ENCODE measurements around the gene ADGRA3.
"Not testable (repeated sequence)": the region's sequence is repeated elsewhere in the genome, so short reads cannot be mapped to it uniquely, and the experiment has no call there.

Gene ADGRA3

DNA sequence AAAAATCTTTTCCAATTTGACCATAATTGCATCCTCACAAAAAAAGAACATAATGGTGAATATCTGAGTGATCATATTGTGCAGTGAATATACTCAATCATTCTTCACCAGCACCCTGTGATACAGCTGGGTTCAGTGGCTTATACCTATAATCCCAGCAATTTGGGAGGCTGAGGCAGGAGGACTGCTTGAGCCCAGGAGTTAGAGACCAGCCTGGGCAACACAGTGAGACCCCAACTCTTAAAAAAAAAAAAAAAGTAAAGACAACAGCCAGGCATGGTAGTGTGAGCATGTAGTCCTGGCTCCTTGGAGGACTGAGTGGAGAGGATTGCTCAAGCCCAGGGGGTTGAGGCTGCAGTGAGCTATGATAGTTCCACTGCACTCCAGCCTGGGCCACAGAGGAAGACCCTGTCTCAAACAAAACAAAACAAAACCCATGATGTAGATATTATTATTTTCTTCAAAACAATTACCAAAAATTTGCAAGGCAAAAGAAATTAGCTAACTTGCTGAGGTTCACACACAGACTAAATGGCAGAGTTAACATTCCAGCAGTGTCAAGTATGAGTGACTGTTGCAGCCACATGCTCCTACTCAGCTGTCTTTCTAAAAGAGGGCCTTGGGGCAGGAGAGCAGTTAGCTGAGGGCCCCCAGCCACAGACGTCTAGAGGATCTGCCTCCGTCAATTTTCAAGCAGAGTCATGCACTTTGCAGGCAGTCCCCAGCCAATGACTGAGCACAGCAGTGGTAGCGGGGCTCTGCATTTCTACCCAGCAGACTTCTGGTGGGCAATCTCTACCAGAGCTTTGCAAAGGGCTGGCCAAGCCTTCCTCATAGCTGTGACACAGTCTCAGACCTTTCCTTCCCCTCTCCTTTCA is 33.4 kb downstream of the ADGRA3 start:
- DNase-seq (ENCODE audit: low read depth, low spot score) = no peak

- DNase-seq (ENCODE audit: low read depth, low spot score) = no peak
Observed at GRCh38 chr4:22480675-22481327, 35.1 kb downstream of the ADGRA3 start.

DNA sequence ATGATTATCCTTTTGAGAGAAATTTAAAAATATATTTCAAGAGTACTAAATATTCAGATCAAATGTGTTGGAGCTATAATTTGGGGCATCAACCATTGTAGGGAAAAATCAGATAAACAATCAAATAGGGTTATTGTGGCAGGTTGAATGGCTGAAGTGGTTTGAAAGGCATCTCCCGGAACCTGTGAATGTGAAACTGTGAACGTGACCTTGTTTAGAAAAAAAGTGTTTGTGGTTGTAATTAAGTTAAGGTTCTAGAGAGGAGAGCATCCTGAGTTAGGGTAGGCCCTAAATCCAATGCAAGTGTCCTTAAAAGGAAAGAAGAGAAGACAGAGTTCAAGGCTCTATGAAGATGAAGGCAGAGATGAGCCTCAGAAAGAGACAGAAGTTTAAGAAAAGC is 37.4 kb downstream of the ADGRA3 start:
- no peak for DNase-seq (ENCODE audit: low read depth, low spot score)

DNA sequence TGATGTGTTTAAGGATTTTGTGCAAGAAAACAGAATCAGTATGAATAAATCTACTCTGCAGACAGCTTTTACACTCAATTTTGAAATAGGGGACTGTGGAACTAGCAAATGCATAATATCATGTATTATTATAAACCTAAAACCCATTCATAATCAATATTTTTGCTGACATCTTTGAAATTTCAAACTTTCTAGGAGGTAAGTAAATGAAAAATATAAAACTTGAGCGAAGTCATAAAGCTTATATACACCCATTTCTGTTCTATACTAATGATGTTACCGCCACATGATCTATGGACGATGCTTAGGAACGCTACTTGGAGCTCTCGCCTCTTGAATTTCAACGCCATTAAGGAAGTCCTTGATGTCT is 38.1 kb downstream of the ADGRA3 start:
- no peak for DNase-seq (ENCODE audit: low read depth, low spot score)

- DNase-seq (ENCODE audit: low read depth, low spot score) = no peak
Observed at GRCh38 chr4:22477136-22477812, 38.6 kb downstream of the ADGRA3 start.

DNA sequence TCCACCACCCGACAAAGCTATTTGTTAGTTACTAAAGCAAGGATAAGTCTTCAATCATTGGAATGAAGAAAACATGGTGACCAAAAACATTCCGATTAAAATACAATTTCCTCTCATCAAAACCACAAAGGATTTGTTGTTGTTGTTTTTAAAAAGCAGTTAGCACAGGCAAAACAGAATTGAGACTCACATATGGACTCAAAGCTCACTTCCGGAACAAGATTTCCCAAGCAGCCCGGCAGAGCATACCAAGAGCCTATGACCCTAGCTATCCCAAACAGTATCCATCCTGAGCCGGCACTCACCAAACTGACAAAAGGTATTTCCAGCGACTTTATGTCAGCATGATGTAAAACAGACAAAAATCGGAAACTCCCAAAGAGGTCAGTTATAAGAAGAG is 39.9 kb downstream of the ADGRA3 start:
- DNase-seq (ENCODE audit: low read depth, low spot score) = no peak

DNA sequence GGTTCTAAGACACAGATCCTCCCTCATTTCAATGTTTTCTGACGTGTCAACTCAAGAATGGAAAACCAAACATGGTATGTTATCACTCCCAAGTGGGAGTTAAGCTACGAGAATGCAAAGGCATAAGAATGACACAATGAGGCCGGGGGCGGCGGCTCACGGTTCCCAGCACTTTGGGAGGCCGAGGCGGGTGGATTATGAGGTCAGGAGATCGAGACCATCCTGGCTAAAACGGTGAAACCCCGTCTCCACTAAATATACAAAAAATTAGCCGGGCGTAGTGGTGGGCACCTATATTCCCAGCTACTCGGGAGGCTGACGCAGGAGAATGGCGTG is 40.6 kb downstream of the ADGRA3 start:
- not testable (repeated sequence) for DNase-seq (ENCODE audit: low read depth, low spot score)

DNA sequence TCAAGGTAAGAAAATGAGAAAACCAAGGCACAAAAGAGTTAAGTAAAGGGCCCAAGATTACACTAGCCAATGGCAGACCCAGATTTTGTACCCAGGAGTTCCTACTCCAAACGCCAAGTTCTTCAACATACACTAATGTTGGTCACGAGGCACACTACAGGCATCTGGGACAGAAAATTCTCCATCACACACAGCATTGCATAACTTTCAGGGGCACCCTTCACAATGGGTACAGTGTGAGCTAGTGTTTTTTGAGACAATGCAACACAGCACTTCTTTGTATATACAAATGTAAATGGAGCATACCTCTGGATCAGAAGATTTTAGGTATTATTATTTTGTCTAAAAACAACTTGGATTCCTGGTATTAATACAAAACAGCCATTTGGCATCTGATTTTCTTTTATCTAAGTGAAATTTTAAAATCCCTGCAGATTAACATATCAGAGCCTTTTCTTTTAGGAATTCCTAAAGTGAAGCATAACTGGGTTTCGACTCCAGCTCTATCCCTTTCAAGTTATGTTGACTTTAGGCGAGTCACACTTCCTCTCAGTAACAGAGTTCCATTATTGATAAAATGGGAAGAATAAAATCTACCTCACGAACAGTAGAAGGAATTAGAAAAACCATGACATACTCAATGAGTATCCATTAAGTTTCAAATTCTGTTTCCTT is 41.1 kb downstream of the ADGRA3 start:
- no peak for DNase-seq (ENCODE audit: low read depth, low spot score)

DNA sequence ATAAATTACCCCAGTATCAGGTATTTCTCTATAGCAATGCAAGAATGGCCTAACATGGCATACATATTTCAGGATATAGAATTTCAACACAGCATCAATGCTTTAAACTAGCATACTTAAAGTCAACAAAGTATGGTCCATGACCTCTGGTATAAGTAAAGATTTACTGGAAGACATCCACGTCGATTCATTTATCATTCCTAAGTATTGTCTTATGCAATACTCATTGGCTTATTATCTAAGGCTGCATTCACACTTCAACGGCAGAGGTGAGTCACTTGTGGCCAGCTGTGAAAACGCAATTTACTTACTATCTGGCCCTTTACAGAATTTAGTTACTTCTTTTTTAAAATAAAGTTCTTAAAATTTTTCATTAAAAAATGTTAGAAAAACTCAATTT is 42.6 kb downstream of the ADGRA3 start:
- DNase-seq (ENCODE audit: low read depth, low spot score) = no peak

DNA sequence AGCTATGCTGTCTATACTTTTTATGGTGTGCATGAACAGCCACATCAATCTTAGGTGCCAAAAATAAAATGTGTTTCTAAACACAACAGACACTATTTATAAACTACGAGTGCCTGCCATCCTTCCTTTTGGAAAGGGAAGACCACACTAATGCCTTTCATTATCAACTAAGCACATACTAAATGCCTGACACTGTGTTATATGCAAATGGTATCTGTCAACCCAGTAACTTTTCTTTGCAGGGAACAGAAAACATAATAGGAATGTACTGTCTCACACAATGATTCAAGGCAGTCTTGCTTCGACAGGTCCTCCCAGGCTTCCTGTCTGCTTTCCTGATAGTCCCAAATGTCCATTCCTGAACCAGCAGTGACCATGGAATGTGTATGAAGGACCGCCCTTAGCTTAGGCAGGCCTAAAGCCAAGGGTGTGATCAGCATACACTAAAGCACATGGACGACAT is 43.8 kb downstream of the ADGRA3 start:
- no peak for DNase-seq (ENCODE audit: low read depth, low spot score)

- no peak for DNase-seq (ENCODE audit: low read depth, low spot score)
Observed at GRCh38 chr4:22471419-22471818, 44.4 kb downstream of the ADGRA3 start.

- no peak for DNase-seq (ENCODE audit: low read depth, low spot score)
Observed at GRCh38 chr4:22466581-22466980, 49.3 kb downstream of the ADGRA3 start.

DNA sequence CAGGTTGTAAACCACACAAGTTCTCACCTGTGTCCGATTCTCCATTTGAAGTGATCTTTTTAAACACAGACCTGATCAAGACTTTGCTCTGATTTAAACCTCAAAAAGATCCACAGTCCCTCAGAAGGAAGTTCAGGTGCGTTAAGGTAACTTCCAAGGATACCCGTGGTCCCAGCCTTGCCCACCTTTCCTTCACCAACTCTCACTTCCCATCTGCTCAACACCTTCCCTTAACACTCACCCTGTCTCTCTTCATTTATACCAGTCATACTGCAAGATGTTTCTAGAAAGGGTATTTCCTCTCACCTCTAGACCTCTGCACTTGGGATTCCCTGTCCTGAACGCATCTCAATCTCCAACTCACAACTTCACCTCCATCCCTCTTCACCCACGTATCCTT is 49.9 kb downstream of the ADGRA3 start:
- DNase-seq (ENCODE audit: low read depth, low spot score) = no peak

- DNase-seq (ENCODE audit: low read depth, low spot score) = no peak
Observed at GRCh38 chr4:22465349-22465748, 50.5 kb downstream of the ADGRA3 start.

DNA sequence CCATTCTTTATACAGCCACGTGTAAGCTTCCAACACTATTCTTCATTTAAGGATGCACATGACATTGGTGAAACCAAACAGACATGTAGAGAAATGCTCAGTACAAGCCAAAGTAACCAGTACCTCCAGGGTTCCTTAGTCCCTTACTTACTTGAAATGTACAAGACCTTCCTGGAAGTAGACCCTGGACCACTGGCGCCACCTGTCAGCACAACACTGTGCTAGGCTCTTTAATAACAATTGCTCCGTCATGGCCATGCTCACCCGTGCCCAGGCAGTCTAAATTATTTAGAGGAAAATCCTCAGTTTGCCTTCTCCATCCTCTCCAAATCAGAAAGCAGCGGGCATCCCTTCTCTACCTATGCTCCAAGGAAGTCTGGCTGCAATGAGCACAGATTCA is 52.7 kb downstream of the ADGRA3 start:
- DNase-seq (ENCODE audit: low read depth, low spot score) = no peak

GRCh38 chr4:22462688-22463087 is 53.2 kb downstream of the ADGRA3 start:
- no peak for DNase-seq (ENCODE audit: low read depth, low spot score)

- DNase-seq (ENCODE audit: low read depth, low spot score) = no peak
Observed at GRCh38 chr4:22460266-22460665, 55.6 kb downstream of the ADGRA3 start.

GRCh38 chr4:22458098-22458497 is 57.8 kb downstream of the ADGRA3 start:
- no peak for DNase-seq (ENCODE audit: low read depth, low spot score)

DNA sequence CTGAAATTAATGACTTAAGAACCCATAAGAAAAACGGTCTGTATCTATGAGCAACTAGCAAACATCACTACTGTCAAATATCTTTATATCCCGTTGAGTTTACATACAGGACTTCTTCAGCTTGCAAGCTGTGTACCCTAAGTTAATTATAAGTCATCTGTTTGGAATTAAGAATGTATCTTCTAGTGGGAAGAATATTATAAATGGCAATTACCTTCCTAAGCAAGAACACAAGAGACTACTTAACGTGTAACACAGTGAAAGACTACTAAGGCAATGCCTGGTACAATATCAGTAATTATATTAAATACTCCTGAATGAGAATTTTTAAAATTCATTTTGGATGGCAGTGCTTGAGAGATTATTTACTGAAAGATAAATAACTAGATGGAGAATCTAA is 58.5 kb downstream of the ADGRA3 start:
- DNase-seq (ENCODE audit: low read depth, low spot score) = no peak

DNA sequence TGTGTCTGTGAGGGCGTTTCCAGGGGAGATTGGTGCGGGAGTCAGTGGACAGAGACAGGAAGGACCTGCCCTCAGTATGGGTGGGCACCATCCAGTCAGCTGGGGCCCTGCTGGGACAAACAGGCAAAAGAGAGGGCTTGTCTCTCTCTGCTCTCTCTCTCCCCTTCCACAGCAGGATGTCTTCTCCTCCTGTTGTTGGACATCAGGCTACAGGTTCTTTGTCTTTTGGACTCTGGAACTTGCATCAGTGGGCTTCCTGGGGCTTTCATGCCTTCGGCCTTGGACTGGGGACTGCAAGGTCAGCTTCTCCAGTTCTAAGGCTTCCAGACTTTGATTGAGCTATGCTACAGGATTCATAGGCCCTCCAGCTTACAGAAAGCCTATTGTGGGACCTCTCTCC is 59.6 kb downstream of the ADGRA3 start:
- no peak for DNase-seq (ENCODE audit: low read depth, low spot score)

GRCh38 chr4:22454955-22455354 is 60.9 kb downstream of the ADGRA3 start:
- DNase-seq (ENCODE audit: low read depth, low spot score) = no peak

GRCh38 chr4:22454216-22454838 is 61.5 kb downstream of the ADGRA3 start:
- no peak for DNase-seq (ENCODE audit: low read depth, low spot score)
